Mammary microvascular endothelial cell (primary cell): Measurements from ENCODE around the gene NRAP. TPM values are rescaled to one million over a fixed set of nuclear protein-coding genes. Genes with fewer than 3 reads are reported as not detected.

Source experiments
- total RNA-seq: library from RNA; depleted of rRNA; stranded (reverse); fragments of >200 nt; gene quantifications from 2 replicates; pipeline ENCODE4 v1.2.3, GENCODE V29; 2015

NRAP gene
- not detected in 2 replicates for total RNA-seq

GRCh38 chr10:113663908-113664307 lies at the start of gene NRAP:
TSS of gene NRAP (minus strand) at chr10:113664041. CDS start at chr10:113663882, 159 bp downstream.

GRCh38 chr10:113679463-113680189 lies 15.8 kb upstream of the NRAP start, which contains the start of gene CASP7:
TSS of gene CASP7 (plus strand) at chr10:113679912. CDS start at chr10:113697494, 17,582 bp downstream.

GRCh38 chr10:113552701-113553100 lies 111.1 kb downstream of the NRAP start, which contains the start of gene HABP2:
TSS of gene HABP2 (plus strand) at chr10:113553053. CDS start at chr10:113553122, 69 bp downstream.

Other genes with a start within 250 kb of the NRAP start
- not detected in 2 replicates for gene HABP2, start 111.0 kb downstream of the NRAP start, total RNA-seq
- gene CASP7, start 15.9 kb upstream of the NRAP start, total RNA-seq = 51.6 and 52.4 TPM in 2 replicates
- gene PLEKHS1, start 87.6 kb upstream of the NRAP start, total RNA-seq = not detected in 2 replicates
- gene DCLRE1A, start 190.0 kb upstream of the NRAP start, total RNA-seq = 4.2 and 5.5 TPM in 2 replicates
- 34.0 and 34.9 TPM in 2 replicates for gene NHLRC2, start 190.6 kb upstream of the NRAP start, total RNA-seq